K562 (cell line): ENCODE data around the gene PLPP7. TPM values are rescaled to one million over a fixed set of nuclear protein-coding genes. Genes with fewer than 3 reads are reported as not detected.

Experiments used
- BHLHE40 ChIP-seq: IDR thresholded peaks from 2 replicates; pipeline ENCODE4 v1.6.1; 2011; ENCODE audit warnings: low read length, improper control_type of control experiment
- CREM ChIP-seq: IDR thresholded peaks from 2 replicates; pipeline ENCODE4 v1.6.1; 2014; ENCODE audit warnings: antibody characterized with exemption, low read depth
- ELF1 ChIP-seq: fragments of 200-800 bp; sonication (Bioruptor generic); IDR thresholded peaks from 2 replicates; pipeline ENCODE4 v1.6.1; 2016; ENCODE audit warnings: missing genetic modification characterization, missing compliant biosample characterization
- EP300 ChIP-seq: IDR thresholded peaks from 2 replicates; pipeline ENCODE4 v1.6.1; 2012; ENCODE audit warnings: low read length, improper control_type of control experiment
- GATA2 ChIP-seq: sonication (generic); formaldehyde crosslinking; IDR thresholded peaks from 2 replicates; pipeline ENCODE4 v1.4.0; 2020; ENCODE audit warnings: mild to moderate bottlenecking, missing genetic modification reagents
- JUND ChIP-seq, 2 experiments: IDR thresholded peaks; 2 replicates in 1 of 2; 3 replicates in 1 of 2; pipeline ENCODE4 v1.6.1; 2011; ENCODE audit warnings: borderline replicate concordance in 2 of 2, low read depth in 2 of 2, low read length in 2 of 2, improper control_type of control experiment in 1 of 2, missing biosample characterization in 1 of 2, missing genetic modification characterization in 1 of 2, missing genetic modification reagents in 1 of 2
- MGA ChIP-seq: fragments of 450-650 bp; IDR thresholded peaks from 2 replicates; pipeline ENCODE4 v1.6.1; 2016; ENCODE audit warnings: mild to moderate bottlenecking, moderate library complexity
- MNT ChIP-seq, 2 experiments: fragments of 450-650 bp; conservative IDR thresholded peaks; 2 replicates each; pipeline ENCODE4 v1.6.1; 2017; ENCODE audit warnings: mild to moderate bottlenecking in 2 of 2, moderate library complexity in 2 of 2
- PML ChIP-seq: IDR thresholded peaks from 2 replicates; pipeline ENCODE4 v1.6.1; 2012; ENCODE audit warnings: low read length, inconsistent platforms
- ZBTB2 ChIP-seq: fragments of 450-650 bp; IDR thresholded peaks from 2 replicates; pipeline ENCODE4 v1.6.1; 2016; ENCODE audit warnings: antibody characterized with exemption
- polyA plus RNA-seq, 8 experiments: library from polyadenylated mRNA; depleted of rRNA in 4 of 8; stranded (reverse) in 5 of 8; unstranded in 3 of 8; fragments of >200 nt; fragmentation: Nextera tagmentation in 2 of 8; fragmentation: Illumina TruSeq in 1 of 8; extraction: Ambion mirVana in 2 of 8; extraction: Trizol in 1 of 8; gene quantifications; 2 replicates each; pipeline versions ENCODE4 v1.2.1 to v1.2.3, GENCODE V29; 2011 to 2014; ENCODE audit warnings: inconsistent platforms in 1 of 8, missing spikeins in 1 of 8
- total RNA-seq, 7 experiments: library from RNA; depleted of rRNA in 6 of 7; stranded (reverse); fragments of >200 nt in 6 of 7; fragmentation: Illumina TruSeq in 2 of 7; extraction: Trizol in 2 of 7; gene quantifications; 2 replicates each; pipeline versions ENCODE4 v1.2.1 to v1.2.3, GENCODE V29; 2011 to 2021; ENCODE audit warnings: low replicate concordance in 1 of 7

The PLPP7 gene
- total and polyA plus RNA-seq, 9 of the 15 experiments (the other 6 are each of a cell fraction or from before 2014, with no cell fraction given) = 0.09 to 0.93 (median 0.18) TPM; not detected in 4

- TF ChIP-seq MGA = peak; percentile 66
- TF ChIP-seq CREM = 0 out of 2 replicates have a peak, but pooled peaks have one; percentile 4
- TF ChIP-seq MNT (conservative IDR thresholded peaks at IDR 0.05) = peak in 1 of 2 experiments; percentile 52; a peak in 1 of 4 replicates
- TF ChIP-seq EP300 = 0 out of 2 replicates have a peak, but pooled peaks have one; percentile 13
- TF ChIP-seq GATA2 (CRISPR knock-in tag) = peak; percentile 56
- TF ChIP-seq ZBTB2 = no peak
- TF ChIP-seq PML = no peak
- TF ChIP-seq BHLHE40 = peak; percentile 94
- TF ChIP-seq ELF1 (tag) = no peak
- TF ChIP-seq JUND (IDR thresholded peaks at IDR 0.05; ENCODE audit: borderline replicate concordance, low read depth, low read length) = peak; percentile 91
- peak; percentile 76; the same call in 2 of the 3 replicates for TF ChIP-seq JUND (tag; IDR thresholded peaks at IDR 0.05; ENCODE audit: borderline replicate concordance, low read depth, low read length)
These were observed 15.3 kb downstream of the PLPP7 start (continued) for GRCh38 chr9:131304676-131305355.
